GM23338 (cell line): ENCODE results near the gene SBF1. TPM values are rescaled to one million over a fixed set of nuclear protein-coding genes. Genes with fewer than 3 reads are reported as not detected.

Source experiments
- ATAC-seq: fragments of 200-7000 bp; cut with Tn5 transposase; 3 replicates; pipeline ENCODE4 v1.9.1; 2020
- DNase-seq: peaks from one replicate; pipeline ENCODE4 v3.0.0-alpha.2; 2015; ENCODE audit warnings: low spot score
- H2AFZ ChIP-seq: fragments of 200-600 bp; sonication (generic); 2 replicates; pipeline ENCODE4 v1.8.0; 2016; ENCODE audit warnings: antibody characterized with exemption, mild to moderate bottlenecking, moderate library complexity
- H3F3A ChIP-seq: fragments of 200-600 bp; sonication (generic); replicated peaks from 2 replicates; pipeline ENCODE4 v1.8.0; 2017; ENCODE audit warnings: antibody characterized with exemption, mixed run types, low read depth
- H3K27ac ChIP-seq: fragments of 200-600 bp; sonication (generic); 2 replicates; pipeline ENCODE4 v1.6.1; 2016; ENCODE audit warnings: low read depth
- H3K27me3 ChIP-seq: fragments of 200-600 bp; sonication (generic); 2 replicates; pipeline ENCODE4 v1.8.0; 2016; ENCODE audit warnings: mild to moderate bottlenecking, mixed run types, moderate library complexity; ENCODE audit not compliant: insufficient read depth
- H3K36me3 ChIP-seq: fragments of 200-600 bp; sonication (generic); 2 replicates; pipeline ENCODE4 v1.8.0; 2016; ENCODE audit warnings: mild to moderate bottlenecking; ENCODE audit not compliant: insufficient read depth
- H3K4me1 ChIP-seq: fragments of 200-600 bp; sonication (generic); 2 replicates; pipeline ENCODE4 v1.8.0; 2016; ENCODE audit warnings: mild to moderate bottlenecking, moderate library complexity; ENCODE audit not compliant: insufficient read depth
- H3K4me2 ChIP-seq: fragments of 200-600 bp; sonication (generic); 2 replicates; pipeline ENCODE4 v1.7.1; 2017; ENCODE audit warnings: mixed run types
- H3K4me3 ChIP-seq: fragments of 200-600 bp; sonication (generic); 2 replicates; pipeline ENCODE4 v1.6.1; 2016; ENCODE audit warnings: mixed run types
- H3K79me2 ChIP-seq: fragments of 200-600 bp; sonication (generic); replicated peaks from 2 replicates; pipeline ENCODE4 v1.8.0; 2017; ENCODE audit warnings: mild to moderate bottlenecking; ENCODE audit not compliant: insufficient read depth
- H3K9me2 ChIP-seq: fragments of 200-600 bp; sonication (generic); 2 replicates; pipeline ENCODE4 v1.8.0; 2017; ENCODE audit not compliant: insufficient read depth
- H4K20me1 ChIP-seq: fragments of 200-600 bp; sonication (generic); replicated peaks from 2 replicates; pipeline ENCODE4 v1.8.0; 2017; ENCODE audit warnings: mild to moderate bottlenecking; ENCODE audit not compliant: insufficient read depth
- H3K27ac Mint-ChIP-seq: 2 replicates; pipeline ENCODE4 v1.8.0; 2020; ENCODE audit warnings: inconsistent platforms, mild to moderate bottlenecking, moderate library complexity, mixed read lengths
- H3K27me3 Mint-ChIP-seq: 3 replicates; pipeline ENCODE4 v1.8.0; 2022; ENCODE audit warnings: low read depth, mild to moderate bottlenecking, moderate library complexity, mixed read lengths, inconsistent platforms; ENCODE audit not compliant: insufficient read depth, poor library complexity
- H3K36me3 Mint-ChIP-seq: 3 replicates; pipeline ENCODE4 v1.8.0; 2021; ENCODE audit warnings: low read depth, mild to moderate bottlenecking, inconsistent platforms, moderate library complexity, mixed read lengths
- H3K4me1 Mint-ChIP-seq: 3 replicates; pipeline ENCODE4 v1.8.0; 2020; ENCODE audit warnings: mild to moderate bottlenecking, inconsistent platforms, mixed read lengths
- H3K4me3 Mint-ChIP-seq: 3 replicates; pipeline ENCODE4 v1.8.0; 2021; ENCODE audit warnings: moderate library complexity, mild to moderate bottlenecking, inconsistent platforms, mixed read lengths
- H3K9me3 Mint-ChIP-seq: 3 replicates; pipeline ENCODE4 v1.8.0; 2020; ENCODE audit warnings: moderate library complexity, mild to moderate bottlenecking, inconsistent platforms, mixed read lengths
- CREB1 ChIP-seq: fragments of 250-450 bp; sonication (Bioruptor Pico); IDR thresholded peaks from 2 replicates; pipeline ENCODE4 v1.5.0; 2020; ENCODE audit warnings: low read depth, mild to moderate bottlenecking, moderate library complexity
- EZH2 ChIP-seq: fragments of 200-600 bp; sonication (generic); IDR thresholded peaks from one replicate; pipeline ENCODE4 v1.8.0; 2017; ENCODE audit warnings: antibody characterized with exemption, mild to moderate bottlenecking, low read depth; ENCODE audit not compliant: unreplicated experiment
- EZH2phosphoT487 ChIP-seq: fragments of 200-600 bp; sonication (generic); IDR thresholded peaks from one replicate; pipeline ENCODE4 v1.8.1; 2018; ENCODE audit warnings: antibody characterized with exemption; ENCODE audit not compliant: unreplicated experiment
- JUNB ChIP-seq: IDR thresholded peaks from one replicate; pipeline ENCODE4 v1.6.1; 2016; ENCODE audit warnings: antibody characterized with exemption; ENCODE audit not compliant: unreplicated experiment
- NANOG ChIP-seq: IDR thresholded peaks from 2 replicates; pipeline ENCODE4 v1.6.1; 2016; ENCODE audit warnings: antibody characterized with exemption, borderline replicate concordance
- STAT1 ChIP-seq: IDR thresholded peaks from one replicate; pipeline ENCODE4 v1.6.1; 2016; ENCODE audit warnings: antibody characterized with exemption; ENCODE audit not compliant: unreplicated experiment
- ZNF114 ChIP-seq: fragments of 250-450 bp; sonication (Bioruptor Pico); IDR thresholded peaks from 2 replicates; pipeline ENCODE4 v1.5.0; 2020; ENCODE audit warnings: mild to moderate bottlenecking, moderate library complexity
- ZNF462 ChIP-seq: fragments of 250-450 bp; sonication (Bioruptor Pico); IDR thresholded peaks from 2 replicates; pipeline ENCODE4 v1.5.0; 2020; ENCODE audit warnings: mild to moderate bottlenecking, moderate library complexity
- polyA plus RNA-seq: library from polyadenylated mRNA; unstranded; fragments of >200 nt; fragmentation: Nextera tagmentation; extraction: Ambion mirVana; gene quantifications from 2 replicates; pipeline ENCODE4 v1.2.1, GENCODE V29; 2016
- total RNA-seq: library from RNA; depleted of rRNA; stranded (reverse); fragments of >200 nt; shearing (Covaris generic); gene quantifications from 2 replicates; pipeline ENCODE4 v1.2.3, GENCODE V29; 2014

Gene SBF1
- total and polyA plus RNA-seq, 2 experiments from 2014 or later = 26.5 to 85.4 TPM

GRCh38 chr22:50403701-50404101, 71.1 kb downstream of the SBF1 start:
- Histone ChIP-seq H3K9me2 (no peaks in the 10 kb centered on the region), H3K79me2 (peaks cover 2% of the 10 kb centered on the region; the same call in 1 of the 2 replicates), H3F3A (peaks cover 9% of the 10 kb centered on the region; the same call in 1 of the 2 replicates), H3K4me1 (no peaks in the 10 kb centered on the region), H2AFZ (no peak overlapping the region), H3K27me3 (no peaks in the 10 kb centered on the region), H3K36me3 (no peaks in the 10 kb centered on the region), H3K27ac (no peak overlapping the region), H3K4me3 (no peak overlapping the region), H3K4me2 (no peak overlapping the region), H4K20me1 (peaks cover 9% of the 10 kb centered on the region; the same call in 1 of the 2 replicates)
- H3K9me3 Mint-ChIP-seq = no peaks in the 10 kb centered on the region
- no peak for TF ChIP-seq EZH2
- no peak overlapping the region for H3K4me3 Mint-ChIP-seq
- H3K27me3 Mint-ChIP-seq = peaks cover 12% of the 10 kb centered on the region
- ATAC-seq (no peak), DNase-seq (no peak)
- H3K36me3 Mint-ChIP-seq = peaks cover 23% of the 10 kb centered on the region
- peaks cover 7% of the 10 kb centered on the region; the same call in 2 of the 3 replicates for H3K4me1 Mint-ChIP-seq
- peak overlapping the region; percentile 75; the same call in 1 of the 2 replicates for H3K27ac Mint-ChIP-seq

GRCh38 chr22:50401907-50402306, 72.9 kb downstream of the SBF1 start:
- Histone ChIP-seq H3K9me2 (no peaks in the 10 kb centered on the region), H3K79me2 (peaks cover 2% of the 10 kb centered on the region; the same call in 1 of the 2 replicates), H3K4me1 (0 out of 2 replicates have a peak, but pooled peaks cover under 1% of the 10 kb centered on the region), H3K27me3 (no peaks in the 10 kb centered on the region), H2AFZ (no peak overlapping the region), H3K36me3 (no peaks in the 10 kb centered on the region), H4K20me1 (peaks cover 5% of the 10 kb centered on the region; the same call in 1 of the 2 replicates), H3K27ac (no peak overlapping the region), H3K4me3 (no peak overlapping the region), H3K4me2 (no peak overlapping the region), H3F3A (peaks cover 9% of the 10 kb centered on the region; the same call in 1 of the 2 replicates)
- Mint-ChIP-seq H3K9me3 (no peaks in the 10 kb centered on the region), H3K36me3 (peaks cover 13% of the 10 kb centered on the region), H3K4me3 (no peak overlapping the region), H3K4me1 (peaks cover 11% of the 10 kb centered on the region), H3K27ac (no peak overlapping the region), H3K27me3 (peaks cover 11% of the 10 kb centered on the region)
- ATAC-seq = no peak
- TF ChIP-seq JUNB (no peak), ZNF462 (CRISPR knock-in tag) (no peak), CREB1 (CRISPR knock-in tag) (no peak), ZNF114 (no peak), STAT1 (no peak), EZH2phosphoT487 (no peak), NANOG (no peak)
- DNase-seq = no peak
